Iris pigment epithelial cell (primary cell): Measurements from ENCODE around the gene PPDPF.

ENCODE experiments used
- DNase-seq: peaks from one replicate; pipeline ENCODE4 v3.0.0-alpha.2; 2011; ENCODE audit warnings: low read depth

Gene PPDPF

DNA sequence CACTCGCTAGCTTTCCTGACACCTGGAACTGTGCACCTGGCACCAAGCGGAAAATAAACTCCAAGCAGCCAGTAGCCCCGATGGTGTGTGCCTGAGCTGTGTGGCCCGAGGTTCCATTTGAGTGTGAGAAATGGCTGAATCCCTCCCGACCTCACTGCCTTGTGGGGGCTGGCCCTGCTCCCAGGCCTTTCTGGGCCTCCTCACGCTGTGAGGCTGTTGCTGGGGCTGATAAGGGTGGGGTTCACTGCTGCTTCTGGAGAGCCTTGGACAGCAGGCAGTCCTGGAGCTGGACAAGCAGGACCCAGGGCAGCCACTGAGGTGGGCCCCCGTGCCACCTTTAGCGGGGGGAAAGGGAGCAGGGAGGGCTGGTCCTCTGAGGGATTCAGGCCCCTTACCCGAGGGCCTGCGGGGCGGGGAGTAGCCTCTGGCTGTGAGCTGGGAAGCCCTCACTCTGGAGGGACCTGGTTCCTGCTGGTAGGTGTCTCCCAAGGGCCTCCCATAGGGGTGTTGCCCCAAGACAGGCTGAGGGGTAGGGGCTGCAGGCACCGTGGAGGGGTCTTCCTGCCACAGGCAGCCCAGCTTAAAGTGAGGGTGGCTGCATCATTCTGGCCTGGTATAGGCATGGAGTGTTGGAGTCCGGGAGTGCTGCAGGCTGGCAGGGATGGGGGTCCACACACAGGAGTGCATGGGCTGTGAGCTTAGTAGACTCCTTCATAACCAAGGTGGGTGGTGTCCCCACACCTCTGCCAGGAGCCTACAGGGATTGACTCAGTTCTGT is 1.7 kb downstream of the PPDPF start:
- no peak for DNase-seq

DNA sequence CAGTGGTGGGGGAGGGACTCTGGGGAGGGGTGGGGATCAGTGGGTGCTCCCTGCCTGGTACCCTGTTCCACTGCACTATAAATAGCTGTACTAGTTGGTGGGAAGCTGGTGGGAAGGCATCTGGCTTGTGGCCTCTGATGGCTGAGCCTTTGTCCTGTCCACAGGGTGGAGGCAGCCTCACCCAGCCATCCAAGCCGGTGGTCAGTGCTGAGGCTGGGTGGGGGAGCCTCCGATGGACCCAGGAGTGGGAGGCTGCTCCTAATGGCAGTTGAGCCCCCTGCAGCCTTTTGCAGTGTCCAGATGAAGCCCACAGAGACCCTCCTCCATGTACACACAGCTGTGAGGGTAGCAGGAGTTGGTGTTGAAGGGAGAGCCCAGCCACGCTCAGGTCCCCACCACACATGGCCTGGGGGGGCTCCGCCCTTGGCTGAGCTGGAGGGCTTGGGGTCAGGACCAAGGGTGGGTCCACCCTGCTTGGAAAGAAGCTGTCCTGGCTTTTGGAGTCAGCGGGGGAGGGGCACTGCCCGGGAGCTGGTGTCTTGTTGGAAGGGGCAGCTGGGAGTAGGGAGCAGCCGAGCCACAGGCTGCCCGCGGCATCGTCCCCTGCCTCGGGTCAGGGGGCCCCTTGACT is 2.5 kb downstream of the PPDPF start:
- no peak for DNase-seq

DNA sequence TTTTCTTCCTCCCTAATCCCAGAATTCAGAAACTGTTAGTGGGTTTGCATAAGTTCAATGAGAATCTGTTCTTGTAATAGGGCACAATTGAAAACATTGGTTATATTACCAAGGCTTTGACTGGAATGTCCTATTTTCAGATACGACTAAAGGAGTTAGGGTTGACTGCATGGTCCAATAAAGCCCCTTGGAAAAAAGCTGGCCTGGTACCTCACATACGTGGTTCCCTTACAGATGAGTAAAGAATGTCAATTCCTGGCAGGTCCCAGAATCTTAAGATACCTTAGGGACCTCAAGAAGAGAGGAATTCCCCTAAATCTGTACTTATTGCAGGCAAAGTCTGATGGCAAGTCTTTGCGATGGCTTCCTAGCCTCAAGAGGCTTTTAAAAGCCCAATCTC is 4.6 kb downstream of the PPDPF start:
- no peak for DNase-seq

DNA sequence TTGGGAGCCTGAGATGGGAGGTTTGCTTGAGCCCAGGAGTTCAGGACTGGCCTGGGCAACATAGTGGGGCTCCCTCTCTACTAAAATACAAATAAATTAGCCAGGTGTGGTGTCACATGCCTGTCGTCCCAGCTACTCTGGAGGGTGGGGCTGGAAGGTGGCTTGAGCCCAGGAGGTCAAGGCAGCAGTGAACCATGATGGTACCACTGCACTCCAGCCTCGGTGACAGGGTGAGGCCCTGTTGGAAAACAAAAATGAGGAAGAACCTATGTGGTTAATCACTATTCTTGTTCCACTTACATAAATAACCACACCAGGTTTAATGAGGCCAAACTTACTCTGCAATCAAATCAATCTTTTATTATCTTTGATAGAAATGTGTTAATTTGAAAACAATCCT is 5.4 kb downstream of the PPDPF start:
- no peak for DNase-seq

DNA sequence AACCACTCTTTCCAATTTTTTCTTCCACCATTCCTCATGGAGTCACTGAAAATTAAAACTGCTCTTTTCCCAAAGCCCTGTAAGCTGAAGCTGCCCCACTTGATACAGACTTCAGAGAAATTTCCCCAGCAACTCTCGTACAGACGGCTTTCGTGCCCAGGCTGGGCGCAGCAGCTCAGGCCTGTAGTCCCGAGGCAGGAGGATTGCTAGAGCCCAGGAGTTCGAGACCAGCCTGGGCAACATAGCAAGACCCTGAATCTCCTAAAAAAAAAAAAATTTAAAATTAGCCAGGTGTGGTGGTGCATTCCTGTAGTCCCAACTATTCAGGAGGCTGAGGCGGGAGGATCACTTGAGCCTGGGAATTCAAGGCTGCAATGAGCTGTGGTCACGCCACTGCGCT is 6.6 kb downstream of the PPDPF start:
- no peak for DNase-seq

DNA sequence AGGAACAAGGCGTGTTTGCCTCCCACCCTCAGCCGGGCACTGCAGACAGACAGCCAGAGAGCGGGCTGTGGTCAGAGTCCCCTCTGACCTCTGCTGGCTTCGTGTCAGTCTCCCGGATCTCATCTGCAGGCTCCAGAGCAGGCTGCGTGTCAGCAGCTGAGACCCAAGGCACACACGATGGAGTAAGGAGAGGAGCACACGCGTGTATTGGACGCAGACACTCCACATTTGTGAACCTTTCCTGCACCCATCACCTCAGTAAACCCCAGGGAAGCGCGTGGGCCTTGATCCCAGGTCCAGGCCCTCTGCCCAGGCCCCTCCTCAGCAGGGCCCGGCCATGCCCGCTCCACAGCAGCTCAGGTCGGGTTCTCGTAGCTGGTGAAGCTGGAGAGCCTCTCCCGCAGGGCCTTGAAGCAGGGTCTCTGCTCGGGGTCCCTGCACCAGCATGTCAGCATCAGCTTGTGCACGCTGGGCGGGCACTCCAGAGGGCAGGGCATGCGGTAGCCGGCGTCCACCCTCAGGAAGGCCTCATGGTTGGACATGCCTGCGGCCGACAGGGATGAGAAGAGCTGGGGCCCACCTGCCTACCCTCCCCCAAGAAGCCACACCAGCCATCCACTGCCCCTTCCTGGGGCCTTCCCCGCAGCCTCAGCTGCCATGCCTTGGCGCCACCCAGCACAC is 8.8 kb downstream of the PPDPF start:
- DNase-seq: no peak

DNA sequence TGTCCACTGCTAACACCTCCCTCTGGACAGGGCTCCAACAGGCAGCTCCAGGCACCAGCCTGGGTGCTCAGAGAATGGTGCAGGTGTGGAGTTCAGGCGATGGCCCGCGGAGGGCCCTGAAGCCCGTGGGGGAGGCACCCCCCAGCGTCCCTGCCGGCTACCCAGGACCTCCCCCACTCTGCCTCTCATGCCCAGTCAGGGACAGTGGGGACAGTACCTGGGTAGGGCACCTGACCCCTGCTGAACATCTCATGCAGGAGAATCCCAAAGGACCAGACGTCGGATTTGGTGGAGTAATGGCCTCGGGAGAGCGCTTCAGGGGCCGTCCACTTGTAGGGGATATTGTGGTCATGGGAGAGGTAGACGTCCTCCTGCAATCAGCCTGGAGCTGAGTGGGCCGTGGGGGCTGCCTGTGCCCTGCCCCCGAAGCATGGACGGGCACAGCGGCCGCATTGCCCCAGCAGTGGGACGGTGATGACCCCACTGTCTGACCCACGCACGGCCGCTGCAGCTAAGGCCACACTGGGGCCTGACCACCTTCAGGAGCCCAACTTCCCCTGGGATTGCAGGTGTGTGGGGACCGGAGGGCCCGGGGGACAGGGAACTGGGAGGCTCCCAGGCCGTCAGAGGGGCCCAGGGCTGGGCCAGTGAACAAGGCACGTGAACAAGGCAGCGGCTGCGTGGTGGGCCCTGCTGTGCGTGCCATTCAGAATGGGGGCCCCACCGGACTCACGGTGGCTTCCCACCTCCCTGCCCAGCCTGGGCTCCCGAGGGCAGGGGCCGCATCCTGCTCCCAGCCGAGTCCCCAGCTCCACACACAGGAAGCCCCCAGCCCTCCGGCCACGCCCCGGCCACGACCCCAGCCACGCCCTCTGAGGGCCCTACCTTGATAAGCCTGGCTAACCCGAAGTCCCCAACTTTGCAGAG is 9.6 kb downstream of the PPDPF start:
- DNase-seq: no peak

DNA sequence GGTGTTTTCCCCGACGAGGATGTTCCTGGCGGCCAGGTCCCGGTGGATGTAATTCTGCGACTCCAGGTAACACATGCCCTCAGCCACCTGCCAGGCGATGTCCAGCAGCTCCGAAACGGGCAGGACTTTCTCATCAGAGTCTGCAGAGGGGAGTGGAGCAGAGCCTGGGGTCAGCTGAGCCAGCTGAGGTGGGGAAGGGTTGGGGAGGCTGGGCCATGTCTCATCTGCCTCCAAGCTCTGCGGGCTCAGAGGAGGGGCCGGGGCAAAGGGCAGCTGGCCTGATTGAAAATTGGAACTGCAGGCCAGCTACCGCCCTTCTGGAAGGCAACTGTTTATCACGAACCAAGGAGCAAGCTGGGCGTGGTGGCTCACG is 10.2 kb downstream of the PPDPF start:
- DNase-seq: no peak

DNA sequence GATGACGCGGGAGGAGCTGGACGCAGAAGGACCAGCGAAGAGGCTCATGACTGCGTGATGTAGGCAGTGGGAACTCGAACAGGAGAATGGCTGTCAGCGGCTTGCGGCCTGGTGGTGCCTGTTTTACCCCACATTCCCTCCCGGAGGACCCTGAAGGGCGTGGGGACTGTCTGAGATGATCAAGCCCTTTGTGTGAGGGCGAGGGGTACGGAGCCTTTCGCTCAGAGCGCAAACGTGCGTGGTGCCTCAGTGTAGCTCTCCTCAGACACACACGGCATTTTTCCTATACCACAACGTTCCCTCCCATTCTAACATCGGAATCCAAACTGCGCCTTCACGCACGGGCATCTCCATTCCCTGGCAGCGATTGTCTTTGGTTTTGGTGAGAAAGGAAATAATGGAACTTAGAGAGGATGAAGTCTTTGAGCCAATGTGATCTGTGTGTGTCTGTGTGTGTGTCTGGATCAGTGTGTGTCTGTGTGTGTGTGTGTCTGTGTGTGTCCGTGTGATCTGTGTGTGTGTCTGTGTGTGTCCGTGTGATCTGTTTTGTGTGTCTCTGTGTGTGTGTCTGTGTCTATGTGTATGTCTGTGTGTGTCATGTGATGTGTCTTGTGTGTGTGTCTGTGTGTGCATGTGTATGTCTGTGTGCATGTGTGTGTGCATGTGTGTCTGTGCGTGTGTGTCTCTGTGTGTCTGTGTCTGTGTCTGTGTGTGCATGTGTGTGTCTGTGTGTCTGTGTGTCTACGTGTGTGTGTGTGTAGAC is 11.3 kb downstream of the PPDPF start:
- no peak for DNase-seq

DNA sequence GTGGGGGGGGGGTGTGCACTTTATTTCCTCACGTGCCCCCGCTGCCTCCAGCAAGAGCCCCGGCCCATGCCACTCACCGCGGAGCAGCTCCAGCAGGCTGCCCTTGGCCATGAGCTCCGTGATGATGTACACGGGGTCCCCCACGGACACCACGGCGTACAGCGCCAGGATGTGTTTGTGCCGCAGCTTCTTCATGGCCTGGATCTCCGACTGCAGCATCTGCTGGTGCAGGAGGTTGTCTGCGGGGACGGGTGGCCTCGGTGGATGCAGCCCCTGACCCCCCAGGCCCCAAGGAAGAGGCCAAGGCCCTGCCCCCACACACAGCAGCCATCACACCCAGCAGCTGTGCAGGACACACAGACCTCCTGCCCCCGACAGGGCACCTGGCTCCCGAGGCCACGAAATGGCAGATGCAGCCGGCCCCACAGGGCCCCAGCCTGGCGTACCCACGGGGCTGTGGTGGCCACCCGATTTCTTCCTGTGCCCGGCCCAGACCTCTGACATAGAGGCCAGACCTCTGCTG is 11.9 kb downstream of the PPDPF start:
- no peak for DNase-seq

DNA sequence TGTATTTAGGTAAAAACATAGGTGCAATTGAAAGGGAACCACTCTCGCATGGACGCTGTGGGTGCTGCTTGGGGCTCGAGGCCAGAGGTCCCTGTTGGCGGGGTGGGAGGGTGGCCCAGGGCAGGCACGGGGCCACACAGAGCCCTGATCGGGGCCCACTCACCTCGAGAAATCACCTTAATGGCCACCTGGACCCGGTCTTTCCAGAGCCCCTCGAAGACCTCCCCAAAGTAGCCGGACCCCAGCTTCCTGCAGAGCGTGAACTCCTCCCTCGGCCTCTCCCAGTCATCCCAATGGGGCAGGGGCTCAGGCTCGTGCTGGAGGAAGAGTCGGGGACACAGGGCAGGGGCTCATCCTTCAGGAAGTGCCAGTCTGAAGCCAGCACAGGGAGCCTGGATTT is 12.8 kb downstream of the PPDPF start:
- DNase-seq: no peak

DNA sequence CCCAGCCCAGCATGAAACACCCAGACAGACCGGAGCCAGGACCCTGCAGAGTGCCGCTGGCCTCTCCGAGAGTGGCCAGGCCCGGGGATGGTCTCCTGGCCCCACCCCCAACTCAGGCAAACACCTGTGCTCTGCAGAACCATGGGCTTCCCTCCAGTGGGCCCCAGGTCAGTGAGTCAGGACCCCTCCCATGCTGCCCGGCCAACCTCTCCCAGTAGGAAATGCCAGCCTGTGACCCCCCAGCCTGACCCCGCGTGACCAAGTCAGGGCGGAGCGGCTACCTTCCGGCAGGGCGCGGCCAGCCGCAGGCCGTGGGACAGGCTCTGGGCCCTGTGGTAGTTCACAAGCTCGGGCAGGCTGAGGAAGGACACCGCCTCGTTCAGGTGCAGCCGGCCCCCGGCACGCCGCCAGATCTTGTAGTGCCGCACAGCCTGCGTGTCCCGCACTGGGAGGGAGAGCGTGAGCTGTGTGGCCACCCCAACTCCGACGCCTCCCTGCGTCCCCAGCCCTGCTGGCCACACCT is 13.4 kb downstream of the PPDPF start:
- DNase-seq: no peak

DNA sequence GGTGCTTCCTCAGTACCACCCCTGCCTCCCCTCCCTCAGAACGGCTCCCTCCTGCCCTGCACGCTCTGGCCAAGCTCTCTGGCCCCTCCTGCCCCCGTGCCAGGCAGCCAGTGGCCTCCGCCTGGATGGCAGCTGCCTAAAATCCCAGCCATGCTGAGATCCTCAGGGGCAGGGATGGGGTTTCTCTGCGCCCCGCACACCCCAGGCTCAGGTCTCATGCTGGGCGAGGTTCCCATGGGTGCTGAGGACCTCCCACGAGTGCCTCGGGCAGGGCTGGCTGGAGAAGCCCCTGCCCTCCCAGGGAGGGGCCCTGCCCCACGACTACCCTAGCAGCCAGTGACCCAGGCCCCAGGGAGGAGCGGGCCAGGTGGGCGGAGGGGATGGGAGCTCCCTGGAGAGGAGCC is 13.9 kb downstream of the PPDPF start:
- DNase-seq: no peak

DNA sequence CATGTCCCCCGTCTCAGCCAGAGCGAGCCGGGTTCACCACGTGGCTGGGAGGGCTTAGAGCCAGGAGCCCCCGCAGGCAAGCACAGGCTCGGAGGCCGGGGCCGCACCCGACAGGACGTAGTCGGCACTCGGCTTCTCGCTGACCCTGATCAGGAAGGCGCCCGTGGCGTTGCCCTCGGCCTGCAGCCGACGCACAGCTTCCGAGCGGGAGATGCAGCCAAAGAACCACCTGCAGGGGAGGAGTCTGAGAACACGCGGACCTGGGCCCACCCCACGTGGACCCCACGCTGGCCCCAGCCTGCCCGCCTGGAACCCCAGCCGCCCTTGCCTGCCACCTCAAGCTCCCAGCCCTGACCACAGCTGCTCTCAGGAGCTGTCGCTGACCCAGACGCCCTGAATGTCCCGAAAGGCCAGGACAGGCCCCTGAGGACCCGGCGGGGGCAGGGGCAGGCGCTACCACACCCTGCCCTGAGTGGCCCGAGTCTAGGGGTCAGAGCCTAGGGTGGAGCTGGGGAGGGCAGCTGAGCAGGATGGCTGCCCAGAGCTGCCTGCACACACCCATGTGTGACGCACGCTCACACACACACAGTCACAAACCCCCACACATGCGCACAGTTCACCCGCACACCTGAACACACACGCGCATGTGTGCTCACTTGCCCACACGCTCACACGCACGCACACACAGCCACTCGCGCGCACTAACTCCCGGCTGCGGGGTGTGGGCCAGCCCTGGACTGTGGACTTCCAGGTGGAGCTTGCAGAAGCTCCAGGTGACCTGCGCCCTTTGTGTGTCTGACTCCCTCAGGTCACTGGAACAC is 14.5 kb downstream of the PPDPF start:
- no peak for DNase-seq

DNA sequence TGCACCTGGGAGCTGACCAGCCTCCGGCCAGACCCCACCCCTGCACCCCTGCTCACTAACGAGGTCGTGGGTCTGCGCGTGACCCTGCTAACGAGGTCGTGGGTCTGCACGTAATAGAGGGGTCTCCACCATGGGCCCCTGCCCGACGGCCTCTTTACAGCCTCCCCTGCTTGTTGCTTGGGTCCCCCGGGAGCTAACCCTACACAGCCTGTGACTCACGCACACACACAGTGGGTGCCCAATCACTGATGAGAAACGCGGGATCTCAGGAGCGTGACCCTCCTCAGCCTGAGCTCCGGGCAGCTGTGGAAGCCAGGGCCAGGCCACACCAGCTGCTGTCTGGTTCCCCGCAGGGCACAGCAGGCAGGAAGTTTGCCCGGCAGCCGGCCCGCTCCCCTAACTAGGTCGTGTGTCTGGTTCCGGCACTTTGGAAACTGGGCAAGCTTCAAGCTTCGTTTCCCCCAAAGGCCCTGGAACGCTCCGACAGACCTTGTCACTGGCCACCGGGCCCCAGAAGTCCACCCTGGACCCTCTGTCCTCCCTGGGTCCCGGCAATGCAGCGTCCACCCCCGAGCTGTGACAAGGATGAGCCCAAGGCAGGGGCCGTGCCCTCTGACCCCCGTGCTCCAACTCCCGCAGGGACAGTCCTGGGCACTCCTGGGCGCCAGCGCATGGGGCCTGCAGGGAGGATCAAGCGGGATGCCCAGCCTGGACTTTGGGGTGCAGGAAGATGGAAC is 15.8 kb downstream of the PPDPF start:
- peak; percentile 16 for DNase-seq

DNA sequence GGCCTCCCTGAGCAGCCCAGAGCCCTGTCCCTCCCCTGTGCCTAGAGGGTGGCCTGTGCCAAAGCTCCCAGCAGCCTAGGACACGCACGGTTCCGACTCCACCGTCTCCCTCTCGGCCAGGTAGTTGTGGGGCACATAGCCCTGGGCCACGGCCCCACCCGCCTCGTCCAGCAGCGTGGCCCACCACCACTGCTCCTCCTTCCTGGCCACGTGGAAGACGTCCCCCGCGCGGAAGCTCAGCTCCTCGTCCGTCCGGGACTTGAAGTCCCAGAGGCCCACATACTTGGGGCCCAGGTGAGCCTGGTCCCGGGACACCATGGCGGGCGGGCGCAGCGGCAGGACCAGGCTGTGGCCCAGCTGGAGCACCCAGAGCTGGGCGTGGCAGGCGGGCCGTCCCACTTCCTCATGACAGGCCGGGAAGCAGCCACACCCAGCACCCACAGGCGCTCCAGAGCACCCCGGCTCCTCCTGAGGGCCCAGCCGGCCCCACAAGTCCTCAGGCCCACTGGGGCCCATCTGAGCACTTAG is 16.5 kb downstream of the PPDPF start, which contains the start of gene PTK6:
Gene PTK6, minus strand, starts transcription at position 380 of the 528 bp plus-strand sequence. Its CDS starts 62 bp downstream, at position 318.
- no peak for DNase-seq

DNA sequence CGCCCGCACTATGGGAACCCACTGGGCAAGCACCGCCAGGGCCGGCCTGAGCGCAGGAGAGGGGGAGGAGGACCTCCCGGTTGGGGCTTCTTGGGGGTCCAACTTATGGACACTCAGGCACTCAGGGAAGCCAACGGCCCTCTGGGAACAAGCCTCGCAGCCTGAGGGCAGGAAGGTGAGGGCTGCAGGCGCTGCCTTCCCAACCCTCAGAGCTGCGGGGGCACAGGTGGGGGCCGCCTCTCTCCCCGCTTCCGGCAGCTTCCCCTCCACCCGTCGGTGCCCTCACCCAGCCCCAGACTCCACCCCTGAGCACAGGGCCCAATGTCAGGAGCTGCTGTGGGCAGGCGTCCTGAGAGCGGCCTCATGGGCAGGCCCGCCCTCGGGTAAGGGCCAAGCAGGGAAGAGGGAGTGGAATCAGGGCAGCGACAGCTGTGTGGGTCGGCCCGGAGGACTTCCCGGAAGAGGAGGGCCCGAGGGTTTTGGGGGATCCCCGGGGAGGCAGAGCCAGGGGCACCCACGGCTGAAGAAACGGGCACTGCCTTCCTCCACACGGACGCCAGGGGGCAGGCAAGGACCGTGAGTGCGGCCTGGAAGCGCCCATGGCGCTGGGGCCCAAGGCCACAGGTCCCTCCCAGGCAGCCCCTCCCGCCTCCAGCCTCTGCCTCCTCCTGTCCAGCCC is 17.1 kb downstream of the PPDPF start:
- DNase-seq: peak; percentile 87
